Left lung (tissue), 10 donors: Measurements from ENCODE around the gene FMN1. TPM values are rescaled to one million over a fixed set of nuclear protein-coding genes. Genes with fewer than 3 reads are reported as not detected.

Experiments
- ATAC-seq: fragments of 200-7000 bp; cut with Tn5 transposase; one replicate; pipeline ENCODE4 v1.9.1; 2020; ENCODE audit warnings: moderate library complexity
- DNase-seq, 4 donors: peaks; one replicate each; pipeline ENCODE4 v3.0.0-alpha.2; 2013 to 2020
- H3K27ac ChIP-seq, 2 donors: fragments of 200-600 bp; sonication (generic) in 1 of 2; one replicate each; pipeline versions ENCODE4 v1.5.0 to v1.8.0; 2020 to 2021
- H3K27me3 ChIP-seq, 2 donors: fragments of 200-600 bp; sonication (generic) in 1 of 2; one replicate each; pipeline versions ENCODE4 v1.5.0 to v1.8.0; 2020 to 2021
- H3K36me3 ChIP-seq, 2 donors: fragments of 200-600 bp; sonication (generic) in 1 of 2; one replicate each; pipeline versions ENCODE4 v1.5.0 to v1.8.0; 2020 to 2021
- H3K4me1 ChIP-seq, 2 donors: fragments of 200-600 bp; one replicate each; pipeline ENCODE4 v1.8.0; 2021
- H3K4me3 ChIP-seq, 2 donors: fragments of 200-600 bp; sonication (generic) in 1 of 2; one replicate each; pipeline versions ENCODE4 v1.5.0 to v1.8.0; 2020 to 2021; ENCODE audit warnings: mild to moderate bottlenecking in 1 of 2
- H3K9me3 ChIP-seq, 2 donors: fragments of 200-600 bp; sonication (generic) in 1 of 2; one replicate each; pipeline versions ENCODE4 v1.5.0 to v1.8.0; 2020 to 2021
- intact Hi-C, 2 donors: fragments of 100-400 bp; cut with DNase I; formaldehyde crosslinking; loops; one replicate each; pipeline versions ENCODE4 v1.11.2 to v1.14.2; 2022
- polyA plus RNA-seq, 6 donors: library from polyadenylated mRNA; unstranded; fragments of 120-200 nt; gene quantifications; one replicate each; pipeline ENCODE4 v1.2.1, GENCODE V29; 2013; ENCODE audit not compliant: insufficient read length in 6 of 6
- total RNA-seq, 2 donors: library from RNA; stranded (reverse); fragmentation: NEBNext Ultra II Directional; extraction: Animal tissue kit (Norgen Biotek cat#: 25700); gene quantifications; one replicate each; pipeline ENCODE4 v1.2.1, GENCODE V29; 2021
- TF ChIP-seq, protein P1 (sequence below), 2 donors: fragments of 200-600 bp; sonication (generic) in 1 of 2; IDR thresholded peaks; one replicate each; pipeline versions ENCODE4 v1.5.0 to v1.8.0; 2021; ENCODE audit warnings: antibody characterized with exemption in 2 of 2
- donor health status: DM: no; HTN: yes; CAD: no.
- donor health status: DM: no; HTN: no; CAD: no.

The FMN1 gene
- total and polyA plus RNA-seq, 8 donors, result 4.6 to 45.2 (median 8.4) TPM

DNA sequence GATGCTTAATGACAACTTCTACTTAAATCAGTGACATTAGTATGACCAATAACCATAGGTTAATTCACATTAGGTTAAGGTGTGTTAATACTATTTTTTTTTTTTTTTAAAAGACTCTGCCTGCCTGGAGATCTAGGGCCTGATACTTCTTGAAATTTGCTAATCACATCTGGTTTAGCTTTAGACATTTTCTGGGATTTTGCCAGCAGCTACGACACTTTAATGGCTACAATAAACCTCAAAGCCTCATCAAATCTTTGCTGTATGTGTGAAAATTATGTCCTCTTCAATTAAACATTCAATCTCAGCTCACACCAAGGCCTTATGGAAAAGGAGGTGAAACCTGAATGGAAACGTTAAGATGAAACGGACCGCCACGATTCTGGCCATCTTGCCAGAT lies 308.8 kb downstream of the FMN1 start:
- DNase-seq (no peak), ATAC-seq (no peak)
- intact Hi-C loops, result no loop called here
- Histone ChIP-seq H3K4me3 (no peak overlapping the region), H3K27me3 (no peaks in the 10 kb centered on the region), H3K36me3 (no peaks in the 10 kb centered on the region), H3K27ac (no peak overlapping the region), H3K4me1 (peaks cover 0 to 7% of the 10 kb centered on the region in 2 donors), H3K9me3 (no peaks in the 10 kb centered on the region)
- TF ChIP-seq, protein P1, sequence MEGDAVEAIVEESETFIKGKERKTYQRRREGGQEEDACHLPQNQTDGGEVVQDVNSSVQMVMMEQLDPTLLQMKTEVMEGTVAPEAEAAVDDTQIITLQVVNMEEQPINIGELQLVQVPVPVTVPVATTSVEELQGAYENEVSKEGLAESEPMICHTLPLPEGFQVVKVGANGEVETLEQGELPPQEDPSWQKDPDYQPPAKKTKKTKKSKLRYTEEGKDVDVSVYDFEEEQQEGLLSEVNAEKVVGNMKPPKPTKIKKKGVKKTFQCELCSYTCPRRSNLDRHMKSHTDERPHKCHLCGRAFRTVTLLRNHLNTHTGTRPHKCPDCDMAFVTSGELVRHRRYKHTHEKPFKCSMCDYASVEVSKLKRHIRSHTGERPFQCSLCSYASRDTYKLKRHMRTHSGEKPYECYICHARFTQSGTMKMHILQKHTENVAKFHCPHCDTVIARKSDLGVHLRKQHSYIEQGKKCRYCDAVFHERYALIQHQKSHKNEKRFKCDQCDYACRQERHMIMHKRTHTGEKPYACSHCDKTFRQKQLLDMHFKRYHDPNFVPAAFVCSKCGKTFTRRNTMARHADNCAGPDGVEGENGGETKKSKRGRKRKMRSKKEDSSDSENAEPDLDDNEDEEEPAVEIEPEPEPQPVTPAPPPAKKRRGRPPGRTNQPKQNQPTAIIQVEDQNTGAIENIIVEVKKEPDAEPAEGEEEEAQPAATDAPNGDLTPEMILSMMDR (IDR thresholded peaks at IDR 0.05), result no peak

DNA sequence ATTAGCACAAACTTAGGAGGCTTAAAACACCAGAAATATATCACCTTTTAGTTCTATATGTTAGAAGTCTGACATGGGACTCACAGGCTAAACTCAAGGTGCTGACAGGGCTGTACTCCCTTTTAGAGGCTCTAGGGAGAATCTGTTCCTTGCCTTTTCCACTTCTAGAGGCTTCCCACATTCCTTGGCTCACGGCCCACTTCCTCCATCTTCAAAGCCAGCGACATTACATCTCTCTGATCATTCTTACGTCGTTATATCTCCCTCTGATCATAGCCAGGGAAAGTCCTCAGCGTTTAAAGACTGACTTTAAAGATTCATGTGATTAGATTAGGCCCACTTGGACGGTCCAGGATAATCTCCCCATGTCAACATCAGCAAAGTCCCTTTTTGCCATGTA lies 310.4 kb downstream of the FMN1 start:
- ATAC-seq (no peak), DNase-seq (peak in 1 of 4 donors; percentile 19)

DNA sequence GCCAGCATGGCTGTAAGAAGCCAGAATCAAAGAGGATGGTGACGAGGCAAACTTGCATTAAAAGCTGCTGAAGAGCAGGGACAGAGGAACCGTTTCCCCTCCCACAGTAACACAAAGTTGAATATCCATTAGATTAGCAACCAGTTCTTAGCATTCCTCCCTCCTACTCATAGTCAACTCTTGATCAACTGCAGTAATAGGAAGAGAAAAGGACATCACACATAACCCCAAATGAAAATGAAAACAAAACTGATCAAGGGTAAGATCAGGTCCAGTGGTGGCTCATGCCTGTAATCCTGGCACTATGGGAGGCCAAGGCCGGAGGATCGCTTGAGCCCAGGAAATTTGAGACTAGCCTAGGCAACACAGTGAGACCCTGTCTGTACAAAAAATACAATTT lies 311.6 kb downstream of the FMN1 start:
- TF ChIP-seq, protein P1 (IDR thresholded peaks at IDR 0.05), result no peak
- H3K27ac ChIP-seq, result no peak overlapping the region

More for the DNA sequence above, 310.4 kb downstream of the FMN1 start:
- no peaks in the 10 kb centered on the region for H3K27me3 ChIP-seq
- H3K4me1 ChIP-seq, result peaks cover 0 to 7% of the 10 kb centered on the region in 2 donors
- no peak overlapping the region for H3K4me3 ChIP-seq
- intact Hi-C loops, result no loop called here
- no peak overlapping the region for H3K27ac ChIP-seq
- TF ChIP-seq, protein P1 (IDR thresholded peaks at IDR 0.05), result no peak
- H3K36me3 ChIP-seq, result no peaks in the 10 kb centered on the region
- no peaks in the 10 kb centered on the region for H3K9me3 ChIP-seq

DNA sequence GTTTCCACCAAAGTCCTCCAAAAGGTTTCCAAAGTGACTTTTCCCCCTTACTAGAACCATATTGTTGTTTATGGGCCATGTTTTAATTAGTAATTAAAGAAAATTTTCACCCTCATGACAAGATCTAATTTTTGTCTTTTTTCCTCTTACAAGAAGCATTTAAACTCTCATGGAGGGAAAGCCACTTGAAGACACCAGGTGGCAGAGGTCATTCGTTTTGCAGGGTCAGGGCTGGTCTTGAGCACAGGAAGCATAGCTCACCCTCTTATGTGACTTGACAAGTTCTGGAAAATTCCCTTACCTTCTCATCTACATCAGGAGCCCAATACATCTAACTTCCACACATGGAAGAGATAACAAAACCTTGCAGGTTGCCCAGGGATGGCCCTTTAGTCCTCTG lies 313.0 kb downstream of the FMN1 start:
- ATAC-seq (no peak), DNase-seq (no peak)
- TF ChIP-seq, protein P1 (IDR thresholded peaks at IDR 0.05), result no peak
- Histone ChIP-seq H3K4me3 (no peak overlapping the region), H3K27me3 (no peaks in the 10 kb centered on the region), H3K9me3 (no peaks in the 10 kb centered on the region), H3K4me1 (peaks cover 0 to 7% of the 10 kb centered on the region in 2 donors), H3K36me3 (no peaks in the 10 kb centered on the region), H3K27ac (no peak overlapping the region)
- intact Hi-C loops, result no loop called here

More for the DNA sequence above, 311.6 kb downstream of the FMN1 start:
- H3K4me3 ChIP-seq, result no peak overlapping the region
- intact Hi-C loops, result no loop called here
- no peaks in the 10 kb centered on the region for H3K36me3 ChIP-seq
- no peaks in the 10 kb centered on the region for H3K27me3 ChIP-seq
- H3K4me1 ChIP-seq, result peaks cover 0 to 7% of the 10 kb centered on the region in 2 donors
- no peak for ATAC-seq
- no peaks in the 10 kb centered on the region for H3K9me3 ChIP-seq
- no peak for DNase-seq

DNA sequence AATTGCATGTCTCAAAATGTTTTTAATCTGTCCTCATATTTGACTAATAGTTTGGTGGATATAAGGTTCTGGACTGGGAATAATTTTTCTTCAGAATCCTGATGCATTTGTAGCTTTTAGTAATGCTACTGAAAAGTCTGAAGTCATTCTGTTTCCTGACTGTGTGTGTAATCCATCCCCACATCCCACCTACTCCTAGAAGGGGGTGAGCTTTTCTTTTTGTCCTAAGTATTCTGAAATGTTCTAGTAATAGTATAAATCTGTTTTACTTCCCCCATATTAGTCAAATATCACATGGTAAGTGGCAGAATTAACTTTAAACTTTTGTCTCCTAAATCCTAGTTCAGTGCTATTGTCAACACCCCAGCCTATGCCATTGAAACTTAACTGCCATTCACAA lies 313.9 kb downstream of the FMN1 start:
- DNase-seq (no peak), ATAC-seq (no peak)
- no peak overlapping the region for H3K27ac ChIP-seq
- peaks cover 0 to 7% of the 10 kb centered on the region in 2 donors for H3K4me1 ChIP-seq
- no peaks in the 10 kb centered on the region for H3K9me3 ChIP-seq
- TF ChIP-seq, protein P1 (IDR thresholded peaks at IDR 0.05), result no peak
- H3K36me3 ChIP-seq, result no peaks in the 10 kb centered on the region
- H3K4me3 ChIP-seq, result no peak overlapping the region
- intact Hi-C loops, result no loop called here
- H3K27me3 ChIP-seq, result no peaks in the 10 kb centered on the region
